ENCODE measurements around the gene MOB3A. TPM values are rescaled to one million over a fixed set of nuclear protein-coding genes. Genes with fewer than 3 reads are reported as not detected.
A peak's percentile ranks its signal among the peaks of the same experiment; 100 is the strongest.

The MOB3A gene
- total and polyA plus RNA-seq, 10 of the 15 experiments (the other 5 are each of a cell fraction or from before 2014, with no cell fraction given): 7.5 to 229 (median 79.4) TPM

- TF ChIP-seq ZNF592 (IDR thresholded peaks at IDR 0.05) (no peak), CREB1 (IDR thresholded peaks at IDR 0.05; ENCODE audit: low read depth) (peak; percentile 85), FOXK2 (IDR thresholded peaks at IDR 0.05) (no peak), JUND (IDR thresholded peaks at IDR 0.05; ENCODE audit: low read depth, low read length) (0 out of 2 replicates have a peak, but pooled peaks have one; percentile 6), KDM1A (IDR thresholded peaks at IDR 0.05; ENCODE audit: borderline replicate concordance) (no peak), MYC (IDR thresholded peaks at IDR 0.05; ENCODE audit: insufficient read depth, insufficient read length, insufficient replicate concordance, low read length, severe bottlenecking) (no peak), RB1 (IDR thresholded peaks at IDR 0.05; ENCODE audit: borderline replicate concordance) (no peak; the same call in none of the 2 replicates), BCL11A (IDR thresholded peaks at IDR 0.05; ENCODE audit: low read depth, low read length) (no peak), KAT2A (conservative IDR thresholded peaks at IDR 0.05; ENCODE audit: control insufficient read depth, low read depth, low read length) (no peak), EZH2 (IDR thresholded peaks at IDR 0.05; ENCODE audit: borderline replicate concordance, control insufficient read depth, low read depth, low read length) (no peak), NFYB (IDR thresholded peaks at IDR 0.05; ENCODE audit: insufficient read depth, low read depth, low read length) (peak; percentile 73; the same call in 1 of the 2 replicates), PKNOX1 (IDR thresholded peaks at IDR 0.05) (no peak), ZNF207 (IDR thresholded peaks at IDR 0.05; ENCODE audit: borderline replicate concordance) (peak; percentile 17; the same call in 1 of the 2 replicates), MAX (IDR thresholded peaks at IDR 0.05; ENCODE audit: low read depth, low read length) (no peak), ATF7 (IDR thresholded peaks at IDR 0.05; ENCODE audit: low read depth) (no peak), EGR1 (IDR thresholded peaks at IDR 0.05; ENCODE audit: borderline replicate concordance in 1 of 2, low read depth in 2 of 2, low read length in 2 of 2) (0 out of 3 replicates have a peak, but pooled peaks of 1 of the 2 experiments have one; percentile 4), ZSCAN29 (IDR thresholded peaks at IDR 0.05) (no peak), POU2F2 (IDR thresholded peaks at IDR 0.05; ENCODE audit: borderline replicate concordance, low read depth, low read length) (peak; percentile 62; the same call in 1 of the 3 replicates), ZZZ3 (IDR thresholded peaks at IDR 0.05; ENCODE audit: control insufficient read depth, insufficient read length, low read depth) (no peak)
Measured at GRCh38 chr19:2061495-2062388, 34.4 kb downstream of the MOB3A start (continued).

Data from GM12878 (cell line).